HL-60/S4 treated with retinoic acid at 250 ng/mL for 4 days and 3 days (cell line): ENCODE results near the gene SFPQ.
"Not testable (repeated sequence)": the region's sequence is repeated elsewhere in the genome, so short reads cannot be mapped to it uniquely, and the experiment has no call there.

ENCODE experiments used
- in situ Hi-C: fragments of 300-500 bp; cut with MboI; formaldehyde crosslinking; loops from 2 replicates; pipeline ENCODE4 v1.7.0; 2022; ENCODE audit warnings: low sequenced_read_pairs

Gene SFPQ

GRCh38 chr1:35187816-35188342, 5.1 kb downstream of the SFPQ start:
- in situ Hi-C loops: no loop called here

- in situ Hi-C loops: no loop called here
These were observed 6.7 kb downstream of the SFPQ start for GRCh38 chr1:35186239-35186638.

- in situ Hi-C loops: no loop called here
These were observed 7.7 kb downstream of the SFPQ start for GRCh38 chr1:35185200-35185599.

- in situ Hi-C loops: no loop called here
These were observed 8.3 kb downstream of the SFPQ start for GRCh38 chr1:35184495-35185199.

GRCh38 chr1:35181790-35182455, 11.0 kb downstream of the SFPQ start:
- in situ Hi-C loops: no loop called here

- in situ Hi-C loops: no loop called here
These were observed 12.1 kb downstream of the SFPQ start for GRCh38 chr1:35180776-35181374.

- in situ Hi-C loops: no loop called here
These were observed 13.0 kb downstream of the SFPQ start for GRCh38 chr1:35179908-35180307.

- in situ Hi-C loops: no loop called here
These were observed 14.0 kb downstream of the SFPQ start for GRCh38 chr1:35178874-35179380.

GRCh38 chr1:35178295-35178695, 14.7 kb downstream of the SFPQ start:
- in situ Hi-C loops: no loop called here

- in situ Hi-C loops: no loop called here
These were observed 15.6 kb downstream of the SFPQ start for GRCh38 chr1:35177237-35177786.

GRCh38 chr1:35175602-35176001, 17.3 kb downstream of the SFPQ start:
- in situ Hi-C loops: no loop called here

- in situ Hi-C loops: no loop called here
These were observed 17.8 kb downstream of the SFPQ start for GRCh38 chr1:35175098-35175576.

- in situ Hi-C loops: no loop called here
These were observed 18.9 kb downstream of the SFPQ start for GRCh38 chr1:35173909-35174540.

- in situ Hi-C loops: no loop called here
These were observed 19.5 kb downstream of the SFPQ start for GRCh38 chr1:35173491-35173890.

GRCh38 chr1:35172022-35172421, 20.9 kb downstream of the SFPQ start:
- in situ Hi-C loops: no loop called here

- in situ Hi-C loops: no loop called here
These were observed 21.4 kb downstream of the SFPQ start for GRCh38 chr1:35171579-35171978.

- in situ Hi-C loops: no loop called here
These were observed 28.1 kb downstream of the SFPQ start for GRCh38 chr1:35164893-35165292.

GRCh38 chr1:35151220-35151619, 41.7 kb downstream of the SFPQ start:
- in situ Hi-C loops: no loop called here

GRCh38 chr1:35145892-35146549, 46.9 kb downstream of the SFPQ start:
- in situ Hi-C loops: not testable (repeated sequence)
